Esophagus muscularis mucosa (tissue), 4 donors: Measurements from ENCODE around the gene INPP5F.

ENCODE experiments used
- CTCF ChIP-seq, 3 experiments: fragments of 200-600 bp in 2 of 3; fragments of 450-650 bp in 1 of 3; sonication (generic) in 2 of 3; IDR thresholded peaks; one replicate each; pipeline ENCODE4 v1.5.1; 2017 to 2019; ENCODE audit warnings: antibody characterized with exemption in 3 of 3, mild to moderate bottlenecking in 2 of 3, moderate library complexity in 1 of 3
- EP300 ChIP-seq: sonication (generic); formaldehyde crosslinking; IDR thresholded peaks from one replicate; pipeline ENCODE4 v1.6.1; 2017; ENCODE audit warnings: antibody characterized with exemption
- POLR2A ChIP-seq: fragments of 450-650 bp; IDR thresholded peaks from one replicate; pipeline ENCODE4 v1.6.1; 2017; ENCODE audit warnings: antibody characterized with exemption, moderate library complexity, mild to moderate bottlenecking, low read depth
- POLR2AphosphoS5 ChIP-seq, 2 donors: sonication (generic); formaldehyde crosslinking; IDR thresholded peaks; one replicate each; pipeline ENCODE4 v1.6.1; 2017; ENCODE audit warnings: antibody characterized with exemption in 2 of 2

GRCh38 chr10:119827430-119827829 lies 101.6 kb downstream of the INPP5F start:
- TF ChIP-seq POLR2A = no peak
- no peak for TF ChIP-seq CTCF (IDR thresholded peaks at IDR 0.05)
- TF ChIP-seq EP300 = no peak
- no peak for TF ChIP-seq POLR2AphosphoS5 (IDR thresholded peaks at IDR 0.05)
